ENCODE data around the gene C19orf85. TPM values are rescaled to one million over a fixed set of nuclear protein-coding genes. Genes with fewer than 3 reads are reported as not detected.
A peak's percentile ranks its signal among the peaks of the same experiment; 100 is the strongest.

Gene C19orf85
- total and polyA plus RNA-seq, 9 donors = not detected

GRCh38 chr19:55418185-55418584, 46.4 kb downstream of the C19orf85 start:
- intact Hi-C loops (cut with DNase I) = loop anchor here in 2 of 4 donors (5.0 to 10.0 kb wide), 4 partner anchors 87 to 943 kb away; partner anchors contain the start of genes BRSK1 (in 1 of the 2), CDC42EP5 (in 1 of the 2) and HSPBP1 (in 1 of the 2)
- H3K4me3 ChIP-seq = no peak overlapping the region
- WGBS, 3 donors = 8 to 11% (median 10%) methylated on average over 7 of the region's 7 CpGs
- no peaks in the 10 kb centered on the region for H3K4me1 ChIP-seq (ENCODE audit: insufficient read depth)
- no peak overlapping the region for H3K27ac ChIP-seq
- peak in 2 of 5 donors; percentile 31 to 53 for DNase-seq
- H3K36me3 ChIP-seq = no peaks in the 10 kb centered on the region
- no peaks in the 10 kb centered on the region for H3K9me3 ChIP-seq
- TF ChIP-seq POLR2A (IDR thresholded peaks at IDR 0.05) (no peak), EP300 (IDR thresholded peaks at IDR 0.05) (no peak), CTCF (IDR thresholded peaks at IDR 0.05) (peak; percentile 21 to 53 (median 29))
- no peaks in the 10 kb centered on the region for H3K27me3 ChIP-seq

Other genes with a start within 250 kb of the C19orf85 start
- gene TMEM86B, start 236.0 kb downstream of the C19orf85 start, total RNA-seq = 1 to 10 TPM; 2.6 to 4.9 (median 3.5) TPM
- 1 to 10 TPM in 1 of 2 donors, not detected in 1; 3.0 TPM for gene TMEM86B, start 236.0 kb downstream of the C19orf85 start, polyA plus RNA-seq
- gene PPP6R1, start 205.7 kb downstream of the C19orf85 start, total RNA-seq = 10 to 100 TPM; 14.1 to 52.2 (median 46.3) TPM
- gene PPP6R1, start 205.7 kb downstream of the C19orf85 start, polyA plus RNA-seq = 10 to 100 TPM; 21.3 to 26.9 TPM
- gene HSPBP1, start 184.6 kb downstream of the C19orf85 start, total RNA-seq = 10 to 100 TPM; 20.5 to 40.7 (median 31.8) TPM
- 10 to 100 TPM in 1 of 2 donors, 1 to 10 TPM in 1; 3.6 to 36.5 TPM for gene HSPBP1, start 184.6 kb downstream of the C19orf85 start, polyA plus RNA-seq
- 10 to 100 TPM in 1 of 7 donors, 1 to 10 TPM in 6; 1.9 to 11.3 (median 4.8) TPM for gene BRSK1, start 180.8 kb downstream of the C19orf85 start, total RNA-seq
- gene BRSK1, start 180.8 kb downstream of the C19orf85 start, polyA plus RNA-seq = 1 to 10 TPM; 2.3 to 5.0 TPM
- gene TMEM150B, start 139.4 kb downstream of the C19orf85 start, total RNA-seq = 1 to 10 TPM in 3 of 7 donors, under 1 TPM in 4; 0.36 to 3.9 (median 0.79) TPM
- under 1 TPM; 0.55 to 0.73 TPM for gene TMEM150B, start 139.4 kb downstream of the C19orf85 start, polyA plus RNA-seq
- gene KMT5C, start 124.9 kb downstream of the C19orf85 start, total RNA-seq = 10 to 100 TPM in 6 of 7 donors, 1 to 10 TPM in 1; 8.1 to 26.2 (median 12.6) TPM
- gene KMT5C, start 124.9 kb downstream of the C19orf85 start, polyA plus RNA-seq = 10 to 100 TPM in 1 of 2 donors, under 1 TPM in 1; 0.37 to 11.9 TPM
- gene COX6B2, start 110.0 kb downstream of the C19orf85 start, total RNA-seq = 1 to 10 TPM in 1 of 7 donors, under 1 TPM in 5, not detected in 1; 0.20 to 1.5 (median 0.46) TPM
- gene COX6B2, start 110.0 kb downstream of the C19orf85 start, polyA plus RNA-seq = under 1 TPM in 1 of 2 donors, not detected in 1; 0.10 TPM
- gene GARIN5B, start 101.5 kb downstream of the C19orf85 start, total RNA-seq = not detected
- gene GARIN5B, start 101.5 kb downstream of the C19orf85 start, polyA plus RNA-seq = not detected
- 1 to 10 TPM in 1 of 7 donors, under 1 TPM in 1, not detected in 5; 0.11 to 1.3 TPM for gene IL11, start 94.3 kb downstream of the C19orf85 start, total RNA-seq
- gene IL11, start 94.3 kb downstream of the C19orf85 start, polyA plus RNA-seq = under 1 TPM in 1 of 2 donors, not detected in 1; 0.08 TPM
- 10 to 100 TPM in 1 of 7 donors, 1 to 10 TPM in 3, under 1 TPM in 1, not detected in 2; 0.72 to 45.1 (median 2.5) TPM for gene TMEM190, start 87.9 kb downstream of the C19orf85 start, total RNA-seq
- not detected for gene TMEM190, start 87.9 kb downstream of the C19orf85 start, polyA plus RNA-seq
- 10 to 100 TPM in 1 of 7 donors, 1 to 10 TPM in 5, under 1 TPM in 1; 0.93 to 31.2 (median 2.5) TPM for gene TMEM238, start 80.5 kb downstream of the C19orf85 start, total RNA-seq
- gene TMEM238, start 80.5 kb downstream of the C19orf85 start, polyA plus RNA-seq = under 1 TPM in 1 of 2 donors, not detected in 1; 0.10 TPM
- 1,000 to 10,000 TPM in 5 of 7 donors, 100 to 1,000 TPM in 2; 604 to 2,543 (median 2,257) TPM for gene RPL28, start 78.8 kb downstream of the C19orf85 start, total RNA-seq
- gene RPL28, start 78.8 kb downstream of the C19orf85 start, polyA plus RNA-seq = 1,000 to 10,000 TPM in 1 of 2 donors, 100 to 1,000 TPM in 1; 391 to 2,645 TPM
- 10 to 100 TPM; 10.0 to 30.1 (median 17.9) TPM for gene UBE2S, start 57.0 kb downstream of the C19orf85 start, total RNA-seq
- gene UBE2S, start 57.0 kb downstream of the C19orf85 start, polyA plus RNA-seq = 1 to 10 TPM; 3.2 to 8.2 TPM
- not detected for gene SHISA7, start 21.5 kb downstream of the C19orf85 start, total RNA-seq
- not detected for gene SHISA7, start 21.5 kb downstream of the C19orf85 start, polyA plus RNA-seq
- gene ISOC2, start 3.1 kb downstream of the C19orf85 start, total RNA-seq = 10 to 100 TPM; 21.8 to 39.2 (median 31.7) TPM
- 10 to 100 TPM in 1 of 2 donors, 1 to 10 TPM in 1; 1.4 to 39.4 TPM for gene ISOC2, start 3.1 kb downstream of the C19orf85 start, polyA plus RNA-seq
- gene ZNF628, start 11.9 kb upstream of the C19orf85 start, total RNA-seq = 10 to 100 TPM in 2 of 7 donors, 1 to 10 TPM in 5; 3.8 to 18.4 (median 8.7) TPM
- 1 to 10 TPM in 1 of 2 donors, not detected in 1; 8.7 TPM for gene ZNF628, start 11.9 kb upstream of the C19orf85 start, polyA plus RNA-seq
- 10 to 100 TPM in 6 of 7 donors, 1 to 10 TPM in 1; 9.2 to 40.4 (median 35.8) TPM for gene NAT14, start 20.4 kb upstream of the C19orf85 start, total RNA-seq
- gene NAT14, start 20.4 kb upstream of the C19orf85 start, polyA plus RNA-seq = 10 to 100 TPM in 1 of 2 donors, 1 to 10 TPM in 1; 3.2 to 23.5 TPM
- 10 to 100 TPM in 6 of 7 donors, 1 to 10 TPM in 1; 5.7 to 29.7 (median 21.1) TPM for gene SSC5D, start 23.7 kb upstream of the C19orf85 start, total RNA-seq
- gene SSC5D, start 23.7 kb upstream of the C19orf85 start, polyA plus RNA-seq = 10 to 100 TPM; 10.1 to 11.4 TPM
- 1 to 10 TPM in 1 of 7 donors, under 1 TPM in 1, not detected in 5; 0.20 to 1.0 TPM for gene SBK2, start 72.4 kb upstream of the C19orf85 start, total RNA-seq
- not detected for gene SBK2, start 72.4 kb upstream of the C19orf85 start, polyA plus RNA-seq
- under 1 TPM in 4 of 7 donors, not detected in 3; 0.17 to 0.34 (median 0.26) TPM for gene SBK3, start 80.8 kb upstream of the C19orf85 start, total RNA-seq
- gene SBK3, start 80.8 kb upstream of the C19orf85 start, polyA plus RNA-seq = not detected
- gene ZNF579, start 116.1 kb upstream of the C19orf85 start, total RNA-seq = 10 to 100 TPM in 5 of 7 donors, 1 to 10 TPM in 2; 2.7 to 24.4 (median 16.8) TPM
- gene ZNF579, start 116.1 kb upstream of the C19orf85 start, polyA plus RNA-seq = 10 to 100 TPM in 1 of 2 donors, 1 to 10 TPM in 1; 5.6 to 10.5 TPM
- gene FIZ1, start 134.8 kb upstream of the C19orf85 start, total RNA-seq = 10 to 100 TPM in 5 of 7 donors, 1 to 10 TPM in 2; 3.6 to 22.7 (median 16.6) TPM
- 10 to 100 TPM in 1 of 2 donors, 1 to 10 TPM in 1; 9.4 to 11.0 TPM for gene FIZ1, start 134.8 kb upstream of the C19orf85 start, polyA plus RNA-seq
- gene ZNF524, start 135.5 kb upstream of the C19orf85 start, total RNA-seq = 10 to 100 TPM; 13.7 to 22.3 (median 17.8) TPM
- gene ZNF524, start 135.5 kb upstream of the C19orf85 start, polyA plus RNA-seq = 10 to 100 TPM in 1 of 2 donors, under 1 TPM in 1; 0.15 to 28.0 TPM
- gene ZNF865, start 140.9 kb upstream of the C19orf85 start, total RNA-seq = 10 to 100 TPM in 5 of 7 donors, 1 to 10 TPM in 2; 4.0 to 20.9 (median 17.6) TPM
- 10 to 100 TPM in 1 of 2 donors, under 1 TPM in 1; 0.42 to 10.5 TPM for gene ZNF865, start 140.9 kb upstream of the C19orf85 start, polyA plus RNA-seq
- 10 to 100 TPM in 4 of 7 donors, 1 to 10 TPM in 3; 6.5 to 16.9 (median 11.7) TPM for gene ZNF784, start 159.8 kb upstream of the C19orf85 start, total RNA-seq
- 10 to 100 TPM in 1 of 2 donors, 1 to 10 TPM in 1; 6.0 to 12.3 TPM for gene ZNF784, start 159.8 kb upstream of the C19orf85 start, polyA plus RNA-seq
- 10 to 100 TPM; 24.9 to 70.6 (median 65.3) TPM for gene ZNF580, start 176.3 kb upstream of the C19orf85 start, total RNA-seq
- gene ZNF580, start 176.3 kb upstream of the C19orf85 start, polyA plus RNA-seq = 10 to 100 TPM; 14.5 to 37.3 TPM
- 10 to 100 TPM; 21.9 to 40.2 (median 34.0) TPM for gene ZNF581, start 178.9 kb upstream of the C19orf85 start, total RNA-seq
- 10 to 100 TPM; 11.2 to 37.0 TPM for gene ZNF581, start 178.9 kb upstream of the C19orf85 start, polyA plus RNA-seq
- gene CCDC106, start 183.5 kb upstream of the C19orf85 start, total RNA-seq = 10 to 100 TPM; 10.6 to 20.2 (median 14.7) TPM
- 10 to 100 TPM in 1 of 2 donors, 1 to 10 TPM in 1; 3.1 to 13.5 TPM for gene CCDC106, start 183.5 kb upstream of the C19orf85 start, polyA plus RNA-seq
- 100 to 1,000 TPM in 6 of 7 donors, 10 to 100 TPM in 1; 76.9 to 183 (median 158) TPM for gene U2AF2, start 190.3 kb upstream of the C19orf85 start, total RNA-seq
- 100 to 1,000 TPM in 1 of 2 donors, 10 to 100 TPM in 1; 27.3 to 135 TPM for gene U2AF2, start 190.3 kb upstream of the C19orf85 start, polyA plus RNA-seq
- 100 to 1,000 TPM in 5 of 7 donors, 10 to 100 TPM in 2; 53.4 to 187 (median 142) TPM for gene EPN1, start 210.5 kb upstream of the C19orf85 start, total RNA-seq
- gene EPN1, start 210.5 kb upstream of the C19orf85 start, polyA plus RNA-seq = 100 to 1,000 TPM in 1 of 2 donors, 10 to 100 TPM in 1; 11.0 to 106 TPM

Data from ovary (tissue), 9 donors.